ENCODE results near the gene CT45A5.
"Not testable (repeated sequence)": the region's sequence is repeated elsewhere in the genome, so short reads cannot be mapped to it uniquely, and the experiment has no call there.

The CT45A5 gene

GRCh38 chrX:135785403-135785802 lies at the start of gene CT45A5:
Gene CT45A5 (minus strand): TSS chrX:135785503. CDS start chrX:135781729, 3,774 bp downstream.
- in situ Hi-C loops (cut with MboI; ENCODE audit: low sequenced_read_pairs): not testable (repeated sequence)

- in situ Hi-C loops (cut with MboI; ENCODE audit: low sequenced_read_pairs): not testable (repeated sequence)
Measured at GRCh38 chrX:135819912-135820311, 34.6 kb upstream of the CT45A5 start, which contains the start of gene CT45A2. Gene CT45A2 (minus strand): TSS chrX:135820012. CDS start chrX:135816265, 3,747 bp downstream.

- in situ Hi-C loops (cut with MboI; ENCODE audit: low sequenced_read_pairs): not testable (repeated sequence)
Measured at GRCh38 chrX:135802687-135803086, 17.4 kb upstream of the CT45A5 start, which contains the start of gene CT45A6. Gene CT45A6 (minus strand): TSS chrX:135802787. CDS start chrX:135798993, 3,794 bp downstream.

- in situ Hi-C loops (cut with MboI; ENCODE audit: low sequenced_read_pairs): not testable (repeated sequence)
Measured at GRCh38 chrX:135768091-135768490, 17.2 kb downstream of the CT45A5 start, which contains the start of gene CT45A3. Gene CT45A3 (minus strand): TSS chrX:135768191. CDS start chrX:135764444, 3,747 bp downstream.

GRCh38 chrX:135744739-135745138 lies 40.6 kb downstream of the CT45A5 start:
- in situ Hi-C loops (cut with MboI; ENCODE audit: low sequenced_read_pairs): not testable (repeated sequence)

- in situ Hi-C loops (cut with MboI; ENCODE audit: low sequenced_read_pairs): no loop called here
Measured at GRCh38 chrX:135741192-135741715, 44.0 kb downstream of the CT45A5 start.

- in situ Hi-C loops (cut with MboI; ENCODE audit: low sequenced_read_pairs): no loop called here
Measured at GRCh38 chrX:135740681-135741149, 44.6 kb downstream of the CT45A5 start.

GRCh38 chrX:135737366-135738071 lies 47.8 kb downstream of the CT45A5 start:
- in situ Hi-C loops (cut with MboI; ENCODE audit: low sequenced_read_pairs): no loop called here

- in situ Hi-C loops (cut with MboI; ENCODE audit: low sequenced_read_pairs): not testable (repeated sequence)
Measured at GRCh38 chrX:135734666-135735065, 50.6 kb downstream of the CT45A5 start.

All from HL-60/S4 (cell line).